ENCODE measurements around the gene LIPC. TPM values are rescaled to one million over a fixed set of nuclear protein-coding genes. Genes with fewer than 3 reads are reported as not detected.

Gene LIPC
- total RNA-seq, 1 donor from 2014 or later = 0.62 TPM

DNA sequence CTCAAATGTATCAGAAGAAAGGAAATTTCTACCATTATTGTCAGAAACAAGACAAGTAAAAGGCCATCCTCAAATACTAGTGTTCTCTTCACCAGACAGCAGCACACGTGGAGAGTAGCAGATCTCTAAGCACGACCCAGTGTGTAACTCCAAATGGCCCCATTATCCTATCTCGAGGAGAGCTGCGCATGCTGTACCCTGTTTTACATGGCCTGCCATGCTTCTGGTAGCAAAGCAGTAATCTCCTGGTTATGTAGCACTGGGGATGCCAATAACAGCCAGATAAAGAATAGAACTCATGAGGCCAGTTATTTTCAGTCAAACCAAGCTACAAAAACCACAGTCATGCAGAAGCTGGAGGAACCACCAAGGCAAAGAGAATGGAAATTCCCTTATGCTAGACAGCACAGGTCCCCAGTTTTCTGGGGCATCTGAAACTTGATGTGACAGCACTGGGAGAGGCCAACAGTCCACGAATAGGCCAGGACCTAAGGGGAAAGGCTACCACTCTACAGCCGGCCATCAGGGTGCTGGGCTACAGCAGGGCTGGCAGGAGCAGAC is 73.0 kb downstream of the LIPC start:
- Mint-ChIP-seq H3K9me3 (peaks cover 3% of the 10 kb centered on the region), H3K27me3 (ENCODE audit: insufficient read depth) (peaks cover 5% of the 10 kb centered on the region), H3K36me3 (ENCODE audit: low read depth) (peaks cover 6% of the 10 kb centered on the region), H3K4me1 (ENCODE audit: low read depth) (peaks cover 49% of the 10 kb centered on the region), H3K27ac (peak overlapping the region; percentile 66), H3K4me3 (peak overlapping the region; percentile 34)
- intact Hi-C loops (cut with micrococcal nuclease) = loop anchor here (2.0 kb wide), 1 partner anchor 20 kb away; no protein-coding TSS in a partner anchor
- DNase-seq (ENCODE audit: low spot score) = no peak

DNA sequence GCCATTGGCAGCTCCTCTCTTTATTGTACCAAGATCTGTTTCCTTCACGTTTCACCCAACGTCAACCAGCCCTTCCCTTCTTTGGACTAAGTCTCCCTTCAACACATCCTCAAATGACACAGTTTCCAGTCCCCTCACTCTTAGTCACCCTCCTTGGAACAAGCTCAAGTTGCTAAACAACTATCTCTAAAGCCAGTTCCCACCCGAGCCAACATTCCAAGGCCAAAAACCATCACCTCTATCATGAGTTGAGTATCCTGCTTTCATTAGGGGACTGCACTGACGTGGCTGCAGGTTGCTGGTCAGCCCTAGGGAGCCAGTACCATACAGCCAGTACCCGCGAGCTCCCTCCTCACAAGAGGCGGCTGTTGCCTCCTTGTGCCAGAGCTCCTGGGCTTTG is 73.8 kb downstream of the LIPC start:
- H3K4me1 Mint-ChIP-seq (ENCODE audit: low read depth) = peaks cover 45% of the 10 kb centered on the region
- peaks cover 6% of the 10 kb centered on the region for H3K36me3 Mint-ChIP-seq (ENCODE audit: low read depth)
- H3K4me3 Mint-ChIP-seq = no peak overlapping the region
- intact Hi-C loops (cut with micrococcal nuclease) = loop anchor here (2.0 kb wide), 1 partner anchor 21 kb away; no protein-coding TSS in a partner anchor
- H3K27ac Mint-ChIP-seq = peak overlapping the region; percentile 66
- no peak for DNase-seq (ENCODE audit: low spot score)
- peaks cover 3% of the 10 kb centered on the region for H3K9me3 Mint-ChIP-seq
- H3K27me3 Mint-ChIP-seq (ENCODE audit: insufficient read depth) = peaks cover 5% of the 10 kb centered on the region

DNA sequence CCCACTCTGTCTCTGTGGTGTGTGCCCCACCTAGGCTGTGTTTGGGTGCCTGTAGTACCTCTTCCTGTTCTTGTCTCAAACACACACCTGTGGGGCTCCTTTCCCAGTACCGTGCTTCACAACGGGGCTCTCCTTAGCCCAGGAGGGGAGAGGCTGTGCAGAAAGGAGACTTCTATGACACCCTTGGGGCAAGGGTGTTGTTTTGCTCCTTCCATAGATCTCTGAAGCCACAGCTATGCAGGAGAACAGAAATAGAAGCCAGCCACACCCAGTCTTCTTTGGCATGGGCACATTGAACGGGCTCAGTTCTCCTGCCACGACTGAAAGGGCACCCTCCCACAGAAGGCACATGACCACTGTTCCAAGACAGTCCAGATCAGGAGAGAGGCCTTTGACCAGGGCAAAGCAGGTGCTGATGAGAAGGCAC is 74.3 kb downstream of the LIPC start:
- Mint-ChIP-seq H3K4me1 (ENCODE audit: low read depth) (peaks cover 40% of the 10 kb centered on the region), H3K27ac (peak overlapping the region; percentile 36), H3K9me3 (peaks cover 3% of the 10 kb centered on the region), H3K4me3 (peak overlapping the region; percentile 21), H3K27me3 (ENCODE audit: insufficient read depth) (peaks cover 5% of the 10 kb centered on the region), H3K36me3 (ENCODE audit: low read depth) (peaks cover 6% of the 10 kb centered on the region)
- no peak for DNase-seq (ENCODE audit: low spot score)
- intact Hi-C loops (cut with micrococcal nuclease) = no loop called here

DNA sequence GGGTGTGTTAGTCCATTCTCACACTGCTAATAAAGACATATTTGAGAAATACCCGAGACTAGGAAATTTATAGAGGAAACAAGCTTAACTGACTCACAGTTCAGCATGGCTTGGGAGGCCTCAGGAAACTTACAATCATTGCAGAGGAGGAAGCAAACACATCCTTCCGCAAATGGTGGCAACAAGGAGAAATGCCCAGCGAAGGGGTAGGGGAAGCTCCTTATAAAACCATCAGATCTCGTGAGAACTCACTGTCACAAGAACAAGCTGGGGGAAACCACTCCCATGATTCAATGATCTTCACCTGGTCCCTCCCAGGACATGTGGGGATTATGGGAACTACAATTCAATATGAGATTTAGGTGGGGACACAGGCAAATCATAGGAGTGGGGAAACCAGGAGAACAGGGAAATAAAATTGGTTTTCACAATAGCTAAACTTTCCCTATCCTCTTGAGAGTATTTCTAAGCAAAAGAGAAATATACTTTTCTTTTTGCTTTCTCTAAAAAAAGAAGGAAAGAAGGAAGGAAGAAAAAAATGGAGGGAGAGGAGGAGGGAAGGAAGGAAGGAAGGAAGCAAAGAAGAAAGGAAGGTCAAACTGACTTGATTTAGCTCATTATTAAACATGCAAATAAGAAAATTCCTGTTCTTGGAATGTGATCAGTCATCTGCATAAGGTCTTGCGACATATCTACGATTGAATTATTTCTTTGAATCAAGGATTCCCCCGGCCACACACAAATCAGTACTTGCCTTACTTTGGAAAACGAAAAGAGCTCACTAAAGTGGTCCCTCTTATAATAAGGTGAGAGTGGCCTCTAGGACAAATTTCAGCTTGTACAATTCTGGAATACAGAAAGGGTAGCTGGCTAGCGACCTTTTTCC is 75.2 kb downstream of the LIPC start:
- intact Hi-C loops (cut with micrococcal nuclease) = no loop called here
- DNase-seq (ENCODE audit: low spot score) = no peak
- Mint-ChIP-seq H3K36me3 (ENCODE audit: low read depth) (peaks cover 6% of the 10 kb centered on the region), H3K27ac (no peak overlapping the region), H3K27me3 (ENCODE audit: insufficient read depth) (peaks cover 5% of the 10 kb centered on the region), H3K4me1 (ENCODE audit: low read depth) (peaks cover 37% of the 10 kb centered on the region), H3K4me3 (no peak overlapping the region), H3K9me3 (peaks cover 3% of the 10 kb centered on the region)

DNA sequence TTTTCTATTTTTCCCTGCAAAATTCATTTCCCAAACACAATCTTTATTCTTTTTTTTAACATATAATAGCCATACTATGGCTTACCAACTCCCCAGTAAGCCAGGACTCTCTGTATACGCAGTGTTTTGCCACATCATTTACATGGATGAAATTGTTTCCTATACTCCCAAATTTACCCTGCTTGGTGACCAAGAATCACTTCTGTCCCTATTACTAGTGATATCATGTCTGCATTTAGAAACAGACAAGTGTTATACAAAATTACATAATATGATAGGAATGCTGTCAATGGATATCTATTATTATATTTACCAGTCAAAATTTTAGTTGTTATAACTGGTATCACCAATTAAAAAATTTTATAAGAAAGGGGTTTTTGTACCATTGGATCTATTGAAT is 77.8 kb downstream of the LIPC start:
- intact Hi-C loops (cut with micrococcal nuclease) = no loop called here
- H3K4me3 Mint-ChIP-seq = no peak overlapping the region
- H3K27ac Mint-ChIP-seq = no peak overlapping the region
- peaks cover 5% of the 10 kb centered on the region for H3K27me3 Mint-ChIP-seq (ENCODE audit: insufficient read depth)
- peaks cover 3% of the 10 kb centered on the region for H3K36me3 Mint-ChIP-seq (ENCODE audit: low read depth)
- peaks cover 3% of the 10 kb centered on the region for H3K9me3 Mint-ChIP-seq
- H3K4me1 Mint-ChIP-seq (ENCODE audit: low read depth) = peaks cover 39% of the 10 kb centered on the region
- DNase-seq (ENCODE audit: low spot score) = no peak

DNA sequence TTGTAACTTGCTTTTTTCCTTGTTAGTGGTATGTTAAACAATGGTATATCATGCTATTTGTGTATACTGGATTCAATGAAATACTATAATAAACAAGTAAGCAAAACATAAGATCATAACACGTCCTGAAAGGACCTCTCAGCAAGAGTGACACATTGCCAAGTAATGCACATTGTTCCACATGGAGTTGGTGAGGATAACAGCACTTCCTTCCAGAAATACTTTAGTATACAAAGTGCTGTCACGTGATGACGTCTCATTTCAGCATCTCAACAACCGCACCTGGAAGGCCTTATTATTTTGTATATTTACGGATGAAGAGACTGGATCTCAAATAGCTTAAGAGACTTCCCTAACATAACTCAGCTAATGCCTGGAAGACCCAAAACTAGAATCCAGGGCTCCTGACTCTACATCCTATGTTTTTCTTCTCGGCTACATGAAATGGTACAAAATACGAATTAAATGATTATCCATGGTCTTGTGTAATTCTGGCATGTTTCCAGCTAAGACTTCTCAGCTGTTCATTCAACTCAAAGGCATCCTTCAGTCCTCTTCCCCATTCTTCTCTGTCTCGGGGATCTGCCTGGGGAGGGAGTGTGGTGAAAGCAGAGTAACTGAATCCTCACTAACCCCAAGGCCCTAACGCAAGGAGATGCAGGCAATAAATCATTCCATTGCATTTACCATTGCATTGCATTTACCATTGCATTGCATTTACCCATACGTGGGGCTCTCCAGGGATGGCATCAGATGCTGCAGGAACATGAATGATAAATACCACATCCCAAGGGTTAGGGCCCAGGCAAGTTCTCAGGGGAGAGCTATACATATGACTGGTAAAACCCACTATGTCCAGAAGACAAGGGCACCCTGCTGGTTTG is 79.2 kb downstream of the LIPC start:
- no peak for DNase-seq (ENCODE audit: low spot score)
- Mint-ChIP-seq H3K4me1 (ENCODE audit: low read depth) (peaks cover 36% of the 10 kb centered on the region), H3K4me3 (no peak overlapping the region), H3K27me3 (ENCODE audit: insufficient read depth) (peaks cover 5% of the 10 kb centered on the region), H3K9me3 (peaks cover 10% of the 10 kb centered on the region), H3K27ac (no peak overlapping the region), H3K36me3 (ENCODE audit: low read depth) (peaks cover 8% of the 10 kb centered on the region)
- intact Hi-C loops (cut with micrococcal nuclease) = no loop called here

DNA sequence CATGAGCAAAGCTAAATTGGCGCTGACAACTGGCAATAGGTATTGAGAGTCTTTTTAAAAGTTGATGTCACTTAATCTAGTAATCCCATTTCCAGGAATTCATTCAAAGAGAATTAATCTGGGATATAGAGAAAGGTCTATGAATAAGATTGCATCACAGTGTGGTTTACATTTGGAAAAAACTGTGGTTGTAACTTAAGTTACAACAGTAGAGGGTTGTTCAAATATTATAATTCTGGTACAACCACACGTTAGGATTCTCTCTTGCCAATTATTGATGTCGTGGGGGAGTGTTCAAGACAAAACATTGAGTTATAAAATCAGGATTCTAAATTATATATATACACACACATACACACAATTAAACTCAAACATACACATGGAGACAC is 79.8 kb downstream of the LIPC start:
- intact Hi-C loops (cut with micrococcal nuclease) = no loop called here
- no peak overlapping the region for H3K27ac Mint-ChIP-seq
- peaks cover 14% of the 10 kb centered on the region for H3K9me3 Mint-ChIP-seq
- no peak overlapping the region for H3K4me3 Mint-ChIP-seq
- peaks cover 14% of the 10 kb centered on the region for H3K36me3 Mint-ChIP-seq (ENCODE audit: low read depth)
- DNase-seq (ENCODE audit: low spot score) = no peak
- peaks cover 5% of the 10 kb centered on the region for H3K27me3 Mint-ChIP-seq (ENCODE audit: insufficient read depth)
- H3K4me1 Mint-ChIP-seq (ENCODE audit: low read depth) = peaks cover 36% of the 10 kb centered on the region

DNA sequence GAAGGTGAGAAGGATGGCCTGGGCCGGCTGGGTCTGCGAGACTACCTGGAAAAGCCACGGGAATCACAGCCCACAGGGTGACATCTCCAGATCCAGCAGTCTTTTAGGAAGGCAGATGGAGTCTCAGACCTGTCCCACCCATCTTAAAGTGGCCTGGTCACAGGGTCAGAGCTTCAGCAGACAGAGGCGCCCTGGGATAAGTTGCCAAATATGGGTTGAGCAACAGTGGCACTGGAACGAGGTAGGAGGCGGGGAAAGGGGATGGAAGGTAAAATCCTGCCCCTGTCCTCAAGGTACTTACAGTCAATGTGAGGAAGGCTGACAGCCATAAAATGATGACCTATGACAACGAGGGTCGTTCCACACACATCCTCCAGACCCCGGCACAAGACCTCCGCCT is 80.7 kb downstream of the LIPC start:
- H3K4me1 Mint-ChIP-seq (ENCODE audit: low read depth) = peaks cover 40% of the 10 kb centered on the region
- no peak overlapping the region for H3K4me3 Mint-ChIP-seq
- peaks cover 18% of the 10 kb centered on the region for H3K9me3 Mint-ChIP-seq
- intact Hi-C loops (cut with micrococcal nuclease) = no loop called here
- H3K27me3 Mint-ChIP-seq (ENCODE audit: insufficient read depth) = peaks cover 5% of the 10 kb centered on the region
- DNase-seq (ENCODE audit: low spot score) = no peak
- H3K27ac Mint-ChIP-seq = no peak overlapping the region
- H3K36me3 Mint-ChIP-seq (ENCODE audit: low read depth) = peaks cover 15% of the 10 kb centered on the region

DNA sequence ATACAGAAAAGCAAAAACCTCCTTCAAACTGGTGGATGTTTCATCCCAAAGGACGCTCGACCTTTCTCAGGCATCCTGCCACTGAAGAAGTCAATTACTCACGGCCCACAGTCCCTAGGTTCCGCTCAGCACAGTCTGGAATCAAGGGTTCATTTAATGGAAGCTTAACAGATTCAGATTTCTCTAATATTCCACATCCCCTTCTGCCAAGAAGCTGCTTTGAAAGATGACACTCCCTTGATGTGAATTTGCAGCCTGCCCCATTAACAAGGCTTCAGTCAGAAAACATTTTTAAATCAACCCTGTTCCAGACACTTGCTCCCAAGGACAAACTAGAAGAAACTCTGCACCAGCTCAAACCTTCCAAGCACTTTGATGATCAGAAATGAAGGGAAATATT is 81.2 kb downstream of the LIPC start:
- Mint-ChIP-seq H3K4me1 (ENCODE audit: low read depth) (peaks cover 44% of the 10 kb centered on the region), H3K9me3 (peaks cover 18% of the 10 kb centered on the region), H3K4me3 (no peak overlapping the region), H3K36me3 (ENCODE audit: low read depth) (peaks cover 15% of the 10 kb centered on the region), H3K27ac (no peak overlapping the region), H3K27me3 (ENCODE audit: insufficient read depth) (peaks cover 3% of the 10 kb centered on the region)
- DNase-seq (ENCODE audit: low spot score) = no peak
- intact Hi-C loops (cut with micrococcal nuclease) = no loop called here

DNA sequence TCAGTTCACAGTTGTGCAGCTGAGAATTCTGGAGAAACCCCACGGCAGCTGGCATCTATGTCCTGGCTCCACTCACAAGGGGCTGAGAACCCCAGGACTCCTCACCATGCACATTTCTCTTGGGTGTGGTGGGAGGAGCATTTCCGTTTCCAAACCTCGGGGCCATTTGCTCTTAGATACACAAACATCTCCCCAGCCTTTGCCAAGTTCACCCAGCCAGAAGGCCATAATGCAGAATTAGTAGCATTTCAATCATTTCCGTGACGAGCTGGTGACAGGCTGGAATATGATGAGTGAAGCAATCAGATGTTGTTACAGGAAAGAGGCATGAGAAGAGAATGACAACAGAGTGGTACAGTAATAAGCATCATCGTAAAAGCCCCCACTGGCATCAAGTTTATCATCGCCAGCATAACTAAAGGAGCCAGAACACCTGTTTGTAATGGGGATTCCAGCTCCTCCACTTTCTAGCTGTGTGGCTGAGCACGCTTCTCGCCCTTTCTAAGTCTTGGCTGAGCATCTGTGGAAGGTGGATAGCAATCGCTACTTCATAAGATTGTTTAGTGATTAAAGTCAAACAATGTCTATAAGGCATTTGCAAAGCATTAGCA is 82.0 kb downstream of the LIPC start:
- intact Hi-C loops (cut with micrococcal nuclease) = no loop called here
- peaks cover 15% of the 10 kb centered on the region for H3K36me3 Mint-ChIP-seq (ENCODE audit: low read depth)
- peaks cover 18% of the 10 kb centered on the region for H3K9me3 Mint-ChIP-seq
- H3K4me1 Mint-ChIP-seq (ENCODE audit: low read depth) = peaks cover 53% of the 10 kb centered on the region
- H3K27ac Mint-ChIP-seq = no peak overlapping the region
- no peak overlapping the region for H3K4me3 Mint-ChIP-seq
- no peak for DNase-seq (ENCODE audit: low spot score)
- H3K27me3 Mint-ChIP-seq (ENCODE audit: insufficient read depth) = no peaks in the 10 kb centered on the region

DNA sequence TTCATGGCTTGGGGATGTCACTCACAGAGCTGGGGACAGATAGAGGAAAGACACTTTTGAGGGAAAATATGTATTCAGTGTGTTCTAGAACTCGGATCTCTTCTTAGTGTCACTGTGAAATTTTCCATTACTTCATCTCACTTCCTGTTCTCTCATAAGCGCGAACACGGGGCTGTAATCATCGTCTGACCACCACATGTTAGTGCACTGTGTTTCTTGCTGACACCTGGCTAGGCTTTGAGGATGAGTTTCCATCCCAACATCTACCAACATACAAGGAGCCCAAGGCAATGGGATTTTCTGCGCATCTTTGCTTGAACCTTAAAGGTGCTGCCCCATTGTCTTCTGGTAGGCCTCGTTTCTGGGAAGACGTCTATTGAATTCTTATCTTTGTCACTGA is 84.0 kb downstream of the LIPC start:
- Mint-ChIP-seq H3K4me1 (ENCODE audit: low read depth) (peaks cover 70% of the 10 kb centered on the region), H3K4me3 (peak overlapping the region; percentile 50), H3K27ac (peak overlapping the region; percentile 86), H3K36me3 (ENCODE audit: low read depth) (peaks cover 15% of the 10 kb centered on the region), H3K27me3 (ENCODE audit: insufficient read depth) (no peaks in the 10 kb centered on the region), H3K9me3 (peaks cover 18% of the 10 kb centered on the region)
- peak; percentile 35 for DNase-seq (ENCODE audit: low spot score)
- intact Hi-C loops (cut with micrococcal nuclease) = loop anchor here (1.0 to 5.0 kb wide), 5 partner anchors 31 to 245 kb away; no protein-coding TSS in a partner anchor

DNA sequence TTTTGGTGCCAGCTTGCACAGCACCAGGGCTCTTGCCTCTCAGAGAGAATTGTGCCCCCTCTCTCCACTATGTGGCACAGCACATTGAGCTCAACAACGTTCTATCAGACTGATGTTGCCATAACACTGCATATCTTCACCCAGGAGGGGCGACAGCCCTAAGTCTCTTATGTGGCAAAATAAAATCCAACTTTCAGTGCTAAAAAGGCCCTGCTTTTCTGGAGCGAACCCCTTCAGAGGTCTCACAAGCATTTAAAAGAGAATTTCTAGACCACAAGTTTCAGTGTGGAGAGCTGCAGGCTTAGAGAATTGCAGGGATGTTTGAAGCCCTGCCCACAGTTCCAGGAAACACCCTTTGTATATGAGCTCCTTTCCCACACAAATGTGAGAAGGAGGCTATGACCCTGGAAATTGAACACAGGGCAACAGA is 85.5 kb downstream of the LIPC start:
- intact Hi-C loops (cut with micrococcal nuclease) = loop anchor here (1.0 to 5.0 kb wide), 9 partner anchors 28 to 254 kb away; partner anchors contain the start of gene MINDY2
- H3K4me3 Mint-ChIP-seq = peak overlapping the region; percentile 28
- no peaks in the 10 kb centered on the region for H3K27me3 Mint-ChIP-seq (ENCODE audit: insufficient read depth)
- H3K4me1 Mint-ChIP-seq (ENCODE audit: low read depth) = peaks cover 84% of the 10 kb centered on the region
- H3K36me3 Mint-ChIP-seq (ENCODE audit: low read depth) = peaks cover 15% of the 10 kb centered on the region
- no peak for DNase-seq (ENCODE audit: low spot score)
- H3K27ac Mint-ChIP-seq = peak overlapping the region; percentile 86
- H3K9me3 Mint-ChIP-seq = peaks cover 18% of the 10 kb centered on the region
